Hematopoietic multipotent progenitor cell treated with erythropoietin and hydrocortisone succinate and interleukin-3 and kit ligand, for 8 days (in vitro differentiated cells): ENCODE results near the gene NLRP9.

ENCODE experiments used
- DNase-seq: peaks from one replicate; pipeline ENCODE4 v3.0.0-alpha.2; 2015

Gene NLRP9

DNA sequence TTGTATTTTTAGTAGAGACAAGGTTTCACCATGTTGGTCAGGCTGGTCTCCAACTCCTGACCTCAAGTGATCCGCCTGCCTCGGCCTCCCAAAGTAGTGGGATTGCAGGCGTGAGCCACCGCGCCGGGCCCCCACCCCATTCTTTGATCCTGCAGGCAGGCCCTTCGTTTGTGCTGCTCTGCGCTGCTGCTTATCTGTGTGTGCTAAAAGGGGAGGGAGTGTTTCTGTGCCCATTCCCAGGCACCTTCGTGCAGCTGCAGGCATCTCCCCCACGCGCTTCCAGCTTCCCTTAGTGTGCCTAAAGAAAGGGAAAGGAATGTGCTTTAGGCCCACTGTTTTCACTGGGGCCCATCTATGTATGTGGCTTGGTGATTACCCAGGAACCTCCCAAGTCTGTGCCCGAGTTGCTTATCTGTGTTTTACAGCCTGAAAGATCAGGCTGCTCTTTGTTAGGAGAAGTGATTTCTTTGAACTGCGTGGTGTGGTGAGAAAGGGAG is 36.0 kb downstream of the NLRP9 start:
- peak; percentile 88 for DNase-seq

DNA sequence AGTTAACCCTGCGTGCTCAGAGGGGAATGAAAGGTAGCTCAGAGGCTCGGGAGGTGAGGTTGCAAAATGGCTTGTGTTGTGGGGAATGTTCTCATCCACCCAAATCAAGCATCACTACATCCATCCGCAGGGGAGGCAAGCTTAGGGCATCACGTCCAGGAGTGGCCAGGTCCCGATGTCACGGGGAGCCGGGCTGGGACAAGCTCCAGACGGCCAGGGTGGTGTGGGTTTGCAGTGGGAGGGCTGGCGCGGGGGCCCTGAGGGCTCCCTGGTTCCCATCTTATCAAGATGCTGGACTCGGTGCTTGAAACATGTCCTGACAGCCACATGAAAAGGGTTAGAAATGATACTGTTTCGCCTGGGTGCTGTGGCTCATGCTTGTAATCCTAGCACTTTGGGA is 37.4 kb downstream of the NLRP9 start:
- no peak for DNase-seq

DNA sequence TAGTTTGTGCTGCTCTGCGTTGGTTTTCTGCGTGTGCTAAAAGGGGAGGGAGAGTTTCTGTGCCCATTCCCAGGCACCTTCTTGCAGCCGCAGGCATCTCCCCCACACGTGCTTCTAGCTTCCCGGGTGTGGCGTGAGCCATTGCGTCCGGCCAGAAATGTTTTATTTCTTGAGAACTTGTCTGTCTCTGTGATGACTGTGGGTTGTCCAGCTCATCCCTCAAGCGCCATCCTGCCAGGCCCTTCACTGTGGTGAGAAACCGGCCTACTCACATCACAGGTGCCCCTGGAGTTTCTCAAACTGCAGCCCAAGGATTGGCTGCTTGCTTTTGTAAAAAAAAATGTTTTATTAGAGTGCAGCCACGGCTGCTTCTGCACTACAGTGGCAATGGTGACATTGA is 39.0 kb downstream of the NLRP9 start:
- DNase-seq, result no peak

DNA sequence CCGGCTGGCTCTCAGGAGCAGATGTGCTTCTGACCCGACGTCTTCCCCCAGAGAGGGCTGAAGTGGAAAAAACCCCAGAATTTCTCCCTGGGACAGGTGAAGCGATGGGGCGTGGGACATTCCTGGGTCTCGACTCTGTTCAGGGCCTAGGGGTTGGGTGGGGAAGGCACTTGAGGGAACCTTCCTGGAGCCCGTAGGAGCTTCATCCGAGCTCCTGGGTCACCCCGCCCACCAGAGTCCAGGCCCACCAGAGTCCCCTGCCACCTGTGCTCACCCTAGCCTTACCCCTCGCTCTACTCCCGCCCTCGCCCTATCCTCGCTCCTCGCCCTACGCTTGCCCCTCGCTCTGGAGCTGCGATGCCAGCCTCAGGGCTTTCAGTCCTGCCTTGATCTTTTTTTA is 39.9 kb downstream of the NLRP9 start:
- DNase-seq, result no peak

DNA sequence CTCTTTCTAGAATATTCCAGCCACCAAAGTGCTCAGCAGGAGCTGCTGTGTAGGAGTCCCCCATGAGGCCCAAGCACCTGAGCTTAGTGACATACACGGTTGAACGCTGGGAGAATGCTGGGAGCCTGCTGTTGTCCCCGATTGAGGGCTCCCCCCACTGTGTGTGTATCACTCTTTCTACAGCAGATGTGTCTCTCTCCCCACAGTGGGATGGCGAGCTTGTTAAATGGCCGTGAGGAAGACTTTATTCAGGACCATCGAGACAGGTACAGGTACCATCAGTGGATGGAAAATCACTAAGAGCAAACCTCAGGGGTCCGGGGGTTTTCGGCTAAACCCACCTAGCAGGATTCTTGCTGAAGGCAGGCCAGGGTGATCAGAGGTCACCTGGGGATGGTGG is 40.5 kb downstream of the NLRP9 start:
- no peak for DNase-seq

DNA sequence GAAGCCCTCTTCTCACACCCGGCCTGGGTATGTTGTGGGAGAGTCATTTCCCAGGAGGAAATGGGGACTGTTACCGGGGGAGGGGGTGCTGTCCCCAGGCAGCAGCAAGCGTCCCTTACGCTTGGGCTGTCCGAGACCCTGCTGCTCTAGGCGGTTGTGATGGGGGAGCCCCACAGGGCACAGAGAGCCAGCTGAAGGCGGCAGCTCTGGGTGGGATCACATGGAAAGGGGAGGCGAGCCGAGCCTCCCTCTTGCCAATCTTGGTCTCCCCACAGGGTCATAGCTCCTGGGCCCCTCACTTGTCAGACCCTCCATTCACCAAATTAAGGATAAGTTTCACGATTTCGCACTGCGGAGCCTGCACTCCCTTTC is 41.1 kb downstream of the NLRP9 start:
- no peak for DNase-seq

DNA sequence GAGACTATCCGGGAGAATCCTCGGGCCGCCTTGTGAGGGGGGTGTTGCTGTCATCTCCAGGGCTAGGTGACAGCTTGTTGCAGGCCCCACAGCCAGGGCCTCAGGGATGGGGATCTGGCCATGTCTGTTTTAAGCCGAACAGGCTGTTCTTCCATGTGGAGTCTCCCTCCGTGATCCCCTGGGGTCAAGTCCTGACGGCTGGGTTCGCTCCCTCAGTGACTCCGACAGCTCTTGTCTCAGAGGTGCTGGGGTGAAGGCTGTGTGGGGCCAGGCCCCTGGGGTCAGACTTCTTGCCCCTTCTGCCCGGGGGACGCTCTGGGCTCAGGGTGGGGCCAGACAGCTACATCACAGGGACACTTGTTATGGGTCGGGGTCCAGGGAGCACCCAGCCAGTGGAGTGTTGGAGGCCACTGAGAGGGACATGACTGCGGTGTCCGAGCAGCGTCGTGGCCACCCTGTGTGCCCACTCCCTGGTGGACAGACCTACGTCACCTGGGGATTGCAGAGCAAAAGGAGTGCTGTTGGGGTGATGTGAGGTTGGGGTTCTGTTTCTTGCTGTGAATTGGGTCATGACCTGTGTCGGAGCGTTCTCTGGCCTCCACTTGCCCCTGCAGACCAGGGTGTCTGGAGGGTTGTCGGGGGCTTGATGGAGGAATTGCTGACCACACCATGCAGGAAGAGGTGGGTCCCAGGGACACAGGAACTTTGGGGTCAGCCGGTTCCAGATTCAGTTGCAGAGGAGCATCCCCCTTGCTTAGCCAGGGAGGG is 41.7 kb downstream of the NLRP9 start:
- DNase-seq, result no peak

DNA sequence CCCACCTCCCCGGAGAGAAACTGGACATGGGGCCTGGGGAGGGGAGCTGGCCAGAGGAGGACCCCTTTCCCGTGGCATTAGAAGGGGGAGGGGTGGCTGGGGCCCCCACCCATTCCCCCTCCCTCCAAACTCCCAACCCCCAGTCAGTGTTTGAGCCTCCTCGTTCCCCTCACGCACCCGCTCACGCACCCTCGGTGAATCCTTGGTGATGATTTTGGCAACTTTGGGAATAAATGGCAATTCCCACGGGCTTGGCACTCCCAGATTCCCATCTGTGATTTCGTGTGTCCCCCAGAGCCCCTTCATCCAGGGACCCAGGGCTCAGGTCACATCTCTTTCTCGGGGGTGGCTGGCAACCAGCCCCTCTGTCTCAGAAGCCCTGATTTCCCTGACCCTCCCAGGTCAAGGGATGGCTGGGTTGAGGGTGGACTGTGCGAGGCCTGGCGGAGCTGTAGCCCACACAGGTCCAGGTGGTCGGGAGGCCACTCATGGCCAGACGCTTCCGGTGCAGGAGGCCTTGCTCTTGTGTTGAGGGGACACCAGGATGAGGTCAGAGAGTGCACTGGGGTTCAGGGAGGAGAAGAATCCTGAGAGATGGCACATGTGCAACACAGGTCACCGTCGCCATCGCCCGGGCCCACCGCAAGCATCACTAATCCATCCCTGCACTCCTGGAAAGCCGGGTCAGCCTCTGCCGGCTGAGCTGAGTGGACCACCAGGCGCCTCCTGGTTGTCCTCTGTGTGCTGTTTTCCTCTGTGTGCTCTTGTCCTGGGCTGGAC is 42.5 kb downstream of the NLRP9 start:
- DNase-seq, result no peak

DNA sequence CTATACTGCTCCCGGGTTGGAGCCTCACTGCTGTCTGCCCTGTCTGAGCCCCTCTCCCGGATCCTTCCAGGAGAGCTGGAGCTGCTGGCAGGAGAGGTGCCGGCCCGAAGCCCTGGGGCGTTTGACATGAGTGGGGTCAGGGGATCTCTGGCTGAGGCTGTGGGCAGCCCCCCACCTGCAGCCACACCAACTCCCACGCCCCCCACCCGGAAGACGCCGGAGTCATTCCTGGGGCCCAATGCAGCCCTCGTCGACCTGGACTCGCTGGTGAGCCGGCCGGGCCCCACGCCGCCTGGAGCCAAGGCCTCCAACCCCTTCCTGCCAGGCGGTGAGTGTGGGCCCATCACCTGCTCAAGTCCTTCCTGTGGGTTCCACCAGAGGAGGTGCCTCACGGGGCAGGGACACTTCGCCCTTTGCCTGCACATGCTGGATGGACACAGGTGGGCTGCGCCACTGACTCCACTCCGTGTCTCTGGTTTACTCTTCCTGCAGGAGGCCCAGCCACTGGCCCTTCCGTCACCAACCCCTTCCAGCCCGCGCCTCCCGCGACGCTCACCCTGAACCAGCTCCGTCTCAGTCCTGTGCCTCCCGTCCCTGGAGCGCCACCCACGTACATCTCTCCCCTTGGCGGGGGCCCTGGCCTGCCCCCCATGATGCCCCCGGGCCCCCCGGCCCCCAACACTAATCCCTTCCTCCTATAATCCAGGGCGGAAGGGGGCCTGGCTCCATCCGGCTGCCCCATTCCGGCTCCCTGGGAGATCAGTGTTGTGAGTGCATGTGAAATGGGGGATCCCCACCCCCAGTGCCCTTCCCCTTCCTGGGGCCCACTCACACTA is 43.3 kb downstream of the NLRP9 start:
- DNase-seq, result no peak

DNA sequence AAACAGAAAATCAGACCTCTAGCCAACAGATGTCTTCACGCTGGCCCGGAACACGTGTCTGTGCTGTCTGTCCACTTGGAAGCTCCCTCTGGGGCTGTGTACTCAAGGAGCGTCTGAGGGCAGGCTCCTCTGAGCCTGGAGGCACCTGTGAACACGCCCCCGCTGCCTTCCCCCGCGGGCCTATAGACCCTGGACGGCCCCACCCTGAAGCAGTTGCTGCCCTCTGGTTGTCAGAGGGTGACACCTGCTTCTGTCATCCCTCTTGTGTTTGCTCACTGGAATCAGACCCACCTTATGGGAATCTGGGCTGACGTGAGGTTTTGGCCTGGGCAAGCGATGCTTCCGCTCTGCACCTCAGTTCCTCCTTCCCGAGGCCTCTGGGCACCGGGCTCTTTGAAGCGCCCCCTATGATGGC is 44.0 kb downstream of the NLRP9 start:
- no peak for DNase-seq

DNA sequence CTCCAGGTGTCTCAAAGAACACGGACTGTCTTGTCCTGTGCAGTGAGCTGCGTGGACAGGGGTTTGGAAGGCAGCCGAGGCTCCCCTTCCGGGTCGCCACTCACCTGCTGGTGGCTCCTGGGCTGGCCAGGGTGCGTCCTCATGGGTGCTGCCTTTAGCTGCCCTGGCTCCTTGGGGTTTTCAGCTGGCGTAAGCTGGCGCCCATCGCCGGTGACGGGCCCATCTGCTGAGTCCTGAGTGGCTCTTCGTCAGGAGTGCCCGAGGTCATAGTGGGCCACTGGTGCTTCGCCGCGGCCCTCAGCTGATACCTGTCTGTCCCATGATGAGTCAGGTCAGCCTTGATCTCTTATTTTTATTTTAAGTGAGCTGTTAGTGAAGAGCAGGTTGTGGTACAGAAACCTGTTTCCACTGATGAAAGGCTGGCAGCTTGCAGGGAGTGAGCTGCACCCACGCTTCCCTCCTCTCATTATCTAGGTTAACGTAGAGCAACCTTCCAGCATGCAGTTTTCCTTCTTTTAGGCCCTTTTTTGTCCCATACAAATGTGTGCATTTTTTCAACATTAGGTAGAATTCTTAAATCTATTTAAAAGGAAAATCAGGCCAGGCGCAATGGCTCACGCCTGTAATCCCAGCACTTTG is 44.7 kb downstream of the NLRP9 start:
- DNase-seq, result no peak

DNA sequence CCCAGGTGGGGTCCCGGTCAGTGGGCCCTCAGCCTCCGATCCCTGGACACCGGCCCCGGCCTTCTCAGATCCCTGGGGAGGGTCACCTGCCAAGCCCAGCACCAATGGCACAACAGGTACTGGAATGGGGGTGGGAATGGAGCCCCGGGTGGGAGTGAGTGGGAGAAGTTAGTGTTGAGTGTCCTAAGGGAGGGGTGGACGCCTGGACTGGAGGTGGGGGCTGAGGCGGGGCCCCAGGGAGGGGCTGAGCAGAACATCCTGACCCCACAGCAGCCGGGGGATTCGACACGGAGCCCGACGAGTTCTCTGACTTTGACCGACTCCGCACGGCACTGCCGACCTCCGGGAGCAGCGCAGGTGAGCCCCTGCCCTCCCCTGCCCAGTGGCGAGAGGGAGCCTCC is 45.5 kb downstream of the NLRP9 start:
- DNase-seq, result no peak

DNA sequence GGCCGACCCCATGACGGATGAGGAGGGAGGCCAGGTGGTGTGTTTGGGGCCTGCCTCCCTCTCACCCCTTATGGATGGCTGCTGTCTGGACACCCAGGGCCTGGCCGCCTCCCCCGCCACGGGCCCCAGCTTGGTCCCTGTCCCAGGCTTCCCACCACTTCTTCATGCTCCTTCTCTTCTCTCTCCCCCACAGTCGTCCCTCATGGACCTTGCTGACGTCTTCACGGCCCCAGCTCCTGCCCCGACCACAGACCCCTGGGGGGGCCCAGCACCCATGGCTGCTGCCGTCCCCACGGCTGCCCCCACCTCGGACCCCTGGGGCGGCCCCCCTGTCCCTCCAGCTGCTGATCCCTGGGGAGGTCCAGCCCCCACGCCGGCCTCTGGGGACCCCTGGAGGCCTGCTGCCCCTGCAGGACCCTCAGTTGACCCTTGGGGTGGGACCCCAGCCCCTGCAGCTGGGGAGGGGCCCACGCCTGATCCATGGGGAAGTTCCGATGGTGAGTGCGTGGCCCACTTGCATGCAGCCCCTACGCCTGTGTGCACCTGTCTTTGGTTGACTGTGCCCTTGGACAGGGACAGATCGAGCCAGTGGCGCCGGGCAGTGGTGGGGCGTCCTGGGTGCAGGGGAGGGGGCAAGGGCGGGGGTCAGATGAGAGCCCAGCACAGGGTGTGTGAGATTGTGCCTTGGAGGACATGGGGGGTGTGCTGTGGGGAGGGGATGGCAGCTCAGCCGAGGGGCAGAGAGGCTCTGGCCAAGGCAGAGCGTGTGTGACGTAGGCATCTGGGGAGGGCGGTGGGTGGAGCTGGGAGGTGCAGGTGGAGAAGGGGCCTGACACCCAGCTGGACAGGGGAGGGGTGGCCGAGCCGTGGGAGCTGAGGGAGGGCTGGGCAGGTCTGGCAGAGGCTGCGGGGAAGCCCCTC is 46.4 kb downstream of the NLRP9 start:
- no peak for DNase-seq

DNA sequence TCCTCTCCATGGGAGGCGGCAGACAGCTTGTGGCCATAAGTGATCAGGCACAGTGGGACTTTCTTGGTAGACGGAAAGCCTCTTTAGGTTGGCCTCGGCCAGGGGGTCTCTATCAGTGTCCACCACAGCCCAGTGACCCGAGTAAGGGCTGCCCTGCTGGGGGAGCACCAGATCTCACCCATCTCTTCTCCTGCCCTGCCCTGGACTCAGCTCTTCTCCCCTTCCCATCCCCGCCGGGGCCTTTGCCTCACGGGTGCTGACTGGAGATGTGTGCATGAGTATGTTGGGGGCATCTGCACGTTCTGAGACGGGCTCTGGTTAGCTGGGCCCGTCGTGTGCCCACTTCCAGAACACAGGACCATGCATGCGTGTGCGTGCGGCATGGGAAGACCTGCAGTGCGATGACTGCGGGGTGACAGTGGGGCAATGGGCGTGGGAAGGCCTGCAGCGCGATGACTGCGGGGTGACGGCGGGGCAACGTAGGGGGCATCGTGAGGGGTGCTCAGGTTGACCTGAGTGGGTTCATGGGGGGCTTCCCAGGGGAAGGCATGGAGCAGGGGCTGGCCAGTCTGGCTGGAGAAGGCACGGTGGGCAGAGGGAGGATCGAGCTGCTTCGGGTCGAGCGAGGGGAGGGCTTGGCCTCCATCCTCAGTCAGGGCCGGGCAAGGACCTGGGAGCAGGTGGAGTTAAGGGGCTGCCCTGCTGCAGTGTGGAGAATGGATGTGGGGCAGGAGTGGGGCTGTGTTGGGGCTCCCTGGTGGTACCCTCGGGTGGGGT is 47.2 kb downstream of the NLRP9 start:
- no peak for DNase-seq

DNA sequence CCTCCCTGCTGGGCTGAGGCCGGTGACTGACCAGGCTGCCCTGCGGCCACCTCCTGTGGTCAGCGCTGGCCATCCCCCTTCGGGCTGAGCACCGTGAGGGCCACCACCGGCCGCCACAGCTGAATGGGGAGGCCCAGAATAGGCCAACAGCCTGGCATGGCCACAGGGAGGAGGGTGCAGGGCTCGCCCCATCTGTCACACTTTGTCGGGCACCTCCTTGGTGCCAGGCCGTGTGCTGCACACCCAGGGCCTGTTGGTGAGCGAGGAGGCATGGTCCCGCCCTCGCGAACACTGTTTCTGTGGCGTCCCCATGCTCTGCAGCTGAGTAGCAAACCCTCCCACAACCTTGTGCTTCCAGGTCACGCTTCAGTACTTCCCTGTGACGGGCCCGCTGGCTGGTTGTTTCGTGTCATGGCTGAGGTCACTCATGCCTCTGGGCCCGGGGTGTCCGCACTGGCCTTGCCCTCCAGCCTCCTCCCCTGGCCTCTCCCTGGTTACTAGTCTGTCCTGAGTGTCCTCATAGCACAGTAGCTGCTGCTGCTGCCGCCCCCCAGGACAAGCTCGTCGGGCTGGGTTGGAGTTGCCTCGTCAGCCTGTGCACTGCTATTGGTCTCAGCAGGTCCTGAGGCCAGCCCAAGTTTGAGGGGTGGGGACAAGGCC is 48.0 kb downstream of the NLRP9 start:
- no peak for DNase-seq

DNA sequence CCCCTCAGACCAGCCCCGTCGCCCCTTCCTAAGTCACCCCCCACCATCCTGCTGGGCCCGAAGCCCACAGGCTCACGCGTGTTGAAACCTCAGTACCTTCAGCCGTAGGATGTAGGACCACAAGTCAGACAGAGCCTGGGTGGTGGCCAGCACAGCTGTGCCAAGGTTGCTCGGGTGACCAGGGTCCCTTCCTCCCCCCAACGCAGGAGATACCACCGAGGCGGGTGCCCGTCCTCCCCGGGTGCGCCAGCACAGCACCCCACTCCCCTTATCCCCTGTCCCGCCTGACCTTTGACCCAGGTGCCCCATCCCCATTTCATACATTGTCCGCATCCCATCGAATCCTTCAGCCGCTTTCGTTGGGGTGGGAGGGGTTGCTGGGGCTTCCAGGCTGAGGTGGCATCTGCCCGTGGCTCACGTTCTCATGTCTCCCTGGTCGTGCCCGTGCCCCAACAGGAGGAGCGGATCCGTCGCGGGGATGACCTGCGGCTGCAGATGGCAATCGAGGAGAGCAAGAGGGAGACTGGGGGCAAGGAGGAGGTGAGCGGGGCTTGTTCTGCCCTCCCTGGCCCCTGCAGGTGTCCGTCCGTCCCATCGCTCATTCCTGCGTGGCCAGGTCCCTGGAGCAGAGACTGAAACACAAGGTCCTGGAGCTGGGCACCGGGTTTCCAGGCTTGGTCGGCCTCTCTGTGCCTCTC is 48.6 kb downstream of the NLRP9 start:
- DNase-seq, result no peak

DNA sequence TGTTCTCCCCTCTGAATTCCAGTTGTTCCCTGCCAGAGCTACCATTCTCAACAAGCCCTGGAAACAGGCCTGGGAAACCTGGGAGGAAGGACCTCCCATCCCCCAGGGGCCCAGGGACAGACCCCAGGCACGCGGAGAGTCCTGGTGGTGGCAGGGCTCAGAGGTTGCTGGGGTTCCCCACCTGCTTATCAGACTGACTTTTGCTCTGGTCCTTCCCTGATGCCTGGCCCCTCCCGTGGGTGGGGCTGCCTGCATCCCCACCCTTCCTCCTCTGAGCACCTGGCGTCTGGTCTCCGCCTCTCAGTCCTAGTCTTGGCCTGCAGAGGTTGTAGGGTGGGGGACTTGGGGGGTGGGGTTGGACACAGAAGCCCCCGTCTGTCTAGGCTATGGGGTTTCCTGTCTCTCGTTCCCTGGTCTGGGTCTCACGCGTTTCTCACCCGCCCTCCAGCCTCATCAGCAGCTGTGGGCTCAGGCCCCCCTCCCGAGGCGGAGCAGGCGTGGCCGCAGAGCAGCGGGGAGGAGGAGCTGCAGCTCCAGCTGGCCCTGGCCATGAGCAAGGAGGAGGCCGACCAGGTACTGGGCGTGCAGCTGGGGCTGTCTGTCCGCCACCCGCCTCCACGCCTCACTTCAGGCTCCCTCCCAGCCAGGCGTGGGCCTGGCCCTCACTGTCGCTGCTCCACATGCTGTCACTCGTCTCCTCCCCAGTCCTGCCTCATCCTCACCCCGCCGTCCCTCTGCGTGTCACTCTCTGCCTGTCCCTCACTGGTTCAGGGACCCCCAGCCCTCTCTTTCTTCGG is 49.6 kb downstream of the NLRP9 start:
- DNase-seq, result peak; percentile 16

DNA sequence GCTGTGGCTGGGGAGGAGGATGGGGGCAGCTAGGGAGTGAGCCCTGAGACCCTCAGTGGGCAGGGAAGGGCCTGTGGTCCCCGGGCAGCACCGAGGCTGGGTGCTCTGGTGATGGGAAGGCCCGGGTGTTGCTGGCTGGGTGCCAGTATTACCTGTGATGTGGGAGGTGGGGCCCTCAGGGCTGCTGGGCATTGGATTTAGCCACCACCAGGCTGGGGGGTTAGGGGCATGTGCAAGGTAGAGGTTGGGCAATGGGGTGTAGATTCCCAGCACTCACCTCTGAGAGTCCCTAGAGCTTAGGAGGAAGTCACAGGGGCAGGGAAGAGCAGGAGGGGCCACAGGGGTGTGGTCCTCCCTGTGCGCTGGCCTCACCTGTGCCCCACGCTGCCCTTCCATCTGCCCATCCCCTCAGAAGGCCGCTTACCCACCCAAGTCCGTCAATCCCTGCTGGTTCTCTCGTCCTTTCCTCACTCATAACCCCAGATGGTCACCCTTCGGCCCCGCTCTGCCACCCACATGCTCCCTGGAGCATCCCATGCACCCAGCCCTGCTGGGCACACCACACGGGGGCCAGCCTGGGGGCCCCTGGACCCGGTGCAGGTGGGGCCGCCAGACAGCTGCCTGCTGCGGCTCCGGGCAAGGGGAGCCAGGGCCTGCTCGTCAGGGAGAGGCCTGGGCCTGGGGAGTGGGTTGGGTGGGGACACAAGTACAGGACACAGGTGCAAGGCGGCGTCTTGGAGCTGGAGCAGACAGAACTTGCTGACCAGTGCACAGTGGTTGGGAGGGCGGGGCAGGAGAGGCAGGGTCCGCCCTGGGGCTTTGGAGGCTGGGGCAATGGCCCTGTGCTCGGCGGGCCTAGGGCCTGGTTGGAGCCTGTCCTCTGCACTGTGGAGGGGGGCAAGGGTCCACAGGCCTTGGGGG is 50.7 kb downstream of the NLRP9 start:
- DNase-seq, result no peak
